NB4 (cell line): ENCODE results near the gene ZDHHC4.

Experiments used
- MYC ChIP-seq: IDR thresholded peaks from 2 replicates; pipeline ENCODE4 v1.6.1; 2011; ENCODE audit warnings: low read depth, low read length
- POLR2A ChIP-seq: IDR thresholded peaks from 2 replicates; pipeline ENCODE4 v1.6.1; 2011; ENCODE audit warnings: mild to moderate bottlenecking; ENCODE audit not compliant: insufficient read length; ENCODE audit errors: extremely low read depth
- TF ChIP-seq, protein P1 (sequence below): IDR thresholded peaks from 2 replicates; pipeline ENCODE4 v1.6.1; 2011; ENCODE audit warnings: low read depth, low read length
- TF ChIP-seq, protein P2 (sequence below): IDR thresholded peaks from one replicate; pipeline ENCODE4 v1.5.1; 2012; ENCODE audit warnings: low read depth, low read length

DNA sequence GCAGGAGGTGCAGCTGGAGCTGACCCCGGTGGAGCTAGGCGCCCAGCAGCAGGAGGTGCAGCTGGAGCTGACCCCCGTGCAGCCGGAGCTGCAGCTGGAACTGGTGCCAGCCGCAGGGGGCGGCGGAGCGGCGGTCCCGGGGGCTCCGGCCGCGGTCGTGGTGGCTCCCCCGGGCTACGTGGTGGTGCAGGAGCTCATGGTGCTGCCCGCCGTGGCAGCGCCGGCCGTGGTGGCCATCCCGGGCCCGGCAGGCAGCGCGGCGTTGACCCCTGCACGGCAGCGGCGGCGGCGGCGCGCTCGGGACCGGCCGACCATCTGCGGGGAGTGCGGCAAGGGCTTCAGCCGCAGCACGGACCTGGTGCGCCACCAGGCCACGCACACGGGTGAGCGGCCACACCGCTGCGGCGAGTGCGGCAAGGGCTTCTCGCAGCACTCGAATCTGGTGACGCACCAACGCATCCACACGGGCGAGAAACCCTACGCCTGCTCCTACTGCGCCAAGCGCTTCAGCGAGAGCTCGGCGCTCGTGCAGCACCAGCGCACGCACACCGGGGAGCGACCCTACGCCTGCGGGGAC is 45.0 kb downstream of the ZDHHC4 start:
- TF ChIP-seq, protein P1, sequence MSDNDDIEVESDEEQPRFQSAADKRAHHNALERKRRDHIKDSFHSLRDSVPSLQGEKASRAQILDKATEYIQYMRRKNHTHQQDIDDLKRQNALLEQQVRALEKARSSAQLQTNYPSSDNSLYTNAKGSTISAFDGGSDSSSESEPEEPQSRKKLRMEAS = no peak
- TF ChIP-seq, protein P2, sequence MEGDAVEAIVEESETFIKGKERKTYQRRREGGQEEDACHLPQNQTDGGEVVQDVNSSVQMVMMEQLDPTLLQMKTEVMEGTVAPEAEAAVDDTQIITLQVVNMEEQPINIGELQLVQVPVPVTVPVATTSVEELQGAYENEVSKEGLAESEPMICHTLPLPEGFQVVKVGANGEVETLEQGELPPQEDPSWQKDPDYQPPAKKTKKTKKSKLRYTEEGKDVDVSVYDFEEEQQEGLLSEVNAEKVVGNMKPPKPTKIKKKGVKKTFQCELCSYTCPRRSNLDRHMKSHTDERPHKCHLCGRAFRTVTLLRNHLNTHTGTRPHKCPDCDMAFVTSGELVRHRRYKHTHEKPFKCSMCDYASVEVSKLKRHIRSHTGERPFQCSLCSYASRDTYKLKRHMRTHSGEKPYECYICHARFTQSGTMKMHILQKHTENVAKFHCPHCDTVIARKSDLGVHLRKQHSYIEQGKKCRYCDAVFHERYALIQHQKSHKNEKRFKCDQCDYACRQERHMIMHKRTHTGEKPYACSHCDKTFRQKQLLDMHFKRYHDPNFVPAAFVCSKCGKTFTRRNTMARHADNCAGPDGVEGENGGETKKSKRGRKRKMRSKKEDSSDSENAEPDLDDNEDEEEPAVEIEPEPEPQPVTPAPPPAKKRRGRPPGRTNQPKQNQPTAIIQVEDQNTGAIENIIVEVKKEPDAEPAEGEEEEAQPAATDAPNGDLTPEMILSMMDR = no peak
- TF ChIP-seq POLR2A = no peak
- TF ChIP-seq MYC = no peak
